Measurements from ENCODE around the gene CCN5.

The CCN5 gene

GRCh38 chr20:44739942-44740341, 24.8 kb downstream of the CCN5 start:
- DNase-seq = no peak

DNA sequence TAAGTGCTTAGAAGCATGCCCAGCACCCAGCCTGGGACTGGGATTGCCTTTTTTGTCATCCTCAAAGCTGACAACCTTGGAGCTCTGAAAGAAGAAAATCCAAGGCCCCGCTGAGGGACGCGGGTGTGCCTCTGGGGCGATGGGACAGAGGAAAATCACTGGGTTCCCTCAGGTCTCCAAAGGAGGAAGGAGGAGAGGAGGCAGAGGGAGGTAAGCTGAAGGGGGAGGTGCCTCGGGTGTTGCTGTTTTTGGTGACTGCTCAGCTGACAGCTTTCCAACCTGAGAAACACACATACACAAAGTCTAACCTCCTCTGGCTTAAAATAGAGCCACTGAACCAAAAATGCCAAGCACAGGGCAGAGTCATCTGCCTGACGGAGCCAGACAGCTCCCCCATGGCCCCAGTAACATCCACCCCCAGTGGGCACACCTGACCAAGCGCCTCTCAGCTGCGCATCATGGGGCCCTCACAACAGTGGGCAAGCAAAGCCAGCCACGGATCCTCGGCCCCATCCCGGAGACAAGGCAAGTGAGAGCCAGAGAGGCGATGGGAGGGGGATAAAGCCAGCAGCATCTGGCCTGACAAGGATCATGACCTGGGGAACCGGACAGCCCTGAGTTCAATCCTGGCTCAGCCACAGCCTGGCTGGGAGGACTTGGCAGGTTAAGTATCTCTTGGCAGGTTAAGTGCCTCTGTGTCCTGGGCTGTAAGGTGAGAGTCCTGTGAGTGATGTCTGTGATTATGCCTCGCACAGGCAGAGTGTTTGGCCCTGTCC, 27.3 kb downstream of the CCN5 start:
- no peak for DNase-seq

GRCh38 chr20:44743080-44743701, 28.0 kb downstream of the CCN5 start:
- DNase-seq = no peak

GRCh38 chr20:44743916-44744655, 28.9 kb downstream of the CCN5 start:
- no peak for DNase-seq

GRCh38 chr20:44745122-44745597, 30.0 kb downstream of the CCN5 start:
- no peak for DNase-seq

DNA sequence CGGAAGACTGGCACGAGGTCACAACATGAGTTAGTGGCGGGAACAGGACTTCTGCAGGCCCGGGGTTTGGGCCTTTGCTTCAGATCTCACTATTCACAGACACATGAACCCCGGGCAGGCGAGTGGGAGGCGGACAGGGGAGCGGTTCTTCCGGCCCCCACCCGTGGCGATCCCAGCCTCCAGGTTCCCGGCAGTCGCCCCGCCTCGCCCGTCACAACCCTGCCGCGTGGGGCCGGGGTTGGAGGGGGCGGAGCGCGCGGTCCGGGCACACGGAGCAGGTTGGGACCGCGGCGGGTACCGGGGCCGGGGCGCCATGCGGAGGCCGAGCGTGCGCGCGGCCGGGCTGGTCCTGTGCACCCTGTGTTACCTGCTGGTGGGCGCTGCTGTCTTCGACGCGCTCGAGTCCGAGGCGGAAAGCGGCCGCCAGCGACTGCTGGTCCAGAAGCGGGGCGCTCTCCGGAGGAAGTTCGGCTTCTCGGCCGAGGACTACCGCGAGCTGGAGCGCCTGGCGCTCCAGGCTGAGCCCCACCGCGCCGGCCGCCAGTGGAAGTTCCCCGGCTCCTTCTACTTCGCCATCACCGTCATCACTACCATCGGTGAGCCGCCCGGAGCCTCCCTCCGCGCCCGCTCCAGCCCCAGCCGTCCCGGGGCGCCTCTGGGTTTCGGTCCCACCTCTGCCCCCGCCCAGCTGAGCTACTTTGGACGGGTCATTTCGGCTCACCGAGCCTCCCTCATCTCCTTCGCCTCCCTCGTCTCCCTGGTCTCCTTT, 30.6 kb downstream of the CCN5 start, which contains the start of gene KCNK15:
Gene KCNK15 (plus strand): TSS at position 268 of the 769 bp plus-strand sequence. CDS start 46 bp downstream, at position 314.
- DNase-seq = peak; percentile 41

DNA sequence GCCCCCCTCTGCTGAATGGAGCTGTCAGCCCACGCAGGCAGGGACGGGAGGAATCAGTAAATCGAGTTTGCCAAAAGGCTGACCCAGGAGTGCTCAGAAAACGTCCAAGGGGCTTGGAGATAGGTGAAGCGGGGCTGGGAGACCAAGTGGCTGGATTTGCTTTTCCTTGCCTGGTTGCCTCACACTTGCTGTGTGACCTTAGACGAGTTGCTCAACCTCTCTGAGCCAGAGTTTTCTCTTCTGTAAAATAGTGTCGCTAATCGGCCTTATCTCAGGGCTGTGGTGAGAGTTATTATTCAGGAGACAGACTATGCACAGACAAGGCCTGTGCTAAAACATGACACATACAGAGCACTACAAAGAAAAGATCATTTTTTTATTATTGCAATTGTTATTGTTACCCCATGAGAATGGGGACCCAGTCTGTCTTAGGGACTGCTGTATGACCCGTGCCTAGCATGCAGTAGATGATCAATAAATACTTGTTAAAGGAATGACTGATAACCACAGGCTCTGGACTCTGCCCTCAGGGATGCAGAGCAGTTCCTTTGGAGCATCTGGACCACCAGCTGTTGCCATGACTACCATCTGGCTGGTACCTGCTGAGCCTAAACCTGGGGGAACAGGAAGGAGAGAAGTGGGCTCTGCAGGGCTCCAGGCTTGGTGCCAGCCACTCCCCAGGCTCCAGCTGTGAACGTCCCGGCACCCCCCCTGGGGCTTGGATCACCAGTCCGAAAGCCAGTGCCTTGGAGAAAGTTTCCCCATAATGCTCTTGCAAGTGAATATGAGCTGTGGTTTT, 31.4 kb downstream of the CCN5 start:
- no peak for DNase-seq

GRCh38 chr20:44747166-44748004, 32.2 kb downstream of the CCN5 start:
- DNase-seq = peak; percentile 59

DNA sequence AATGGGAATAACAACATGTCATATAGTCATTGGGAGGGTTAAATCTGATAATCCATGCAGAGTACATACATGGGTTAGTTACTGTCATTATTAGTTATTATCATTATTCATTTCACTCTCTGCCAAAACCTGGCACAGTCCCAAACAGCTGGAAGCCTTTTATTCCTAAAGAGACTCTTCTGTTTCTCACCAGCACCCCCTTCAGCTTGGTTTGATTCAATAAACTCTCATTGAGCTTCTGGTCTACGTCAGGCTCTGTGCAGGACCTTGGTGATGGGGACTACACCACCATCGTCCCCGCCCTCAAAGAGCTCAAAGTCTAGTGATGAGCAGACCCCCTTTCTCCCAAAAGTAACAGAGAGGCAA, 32.8 kb downstream of the CCN5 start:
- DNase-seq = no peak

GRCh38 chr20:44750081-44750805, 35.1 kb downstream of the CCN5 start:
- DNase-seq = no peak

DNA sequence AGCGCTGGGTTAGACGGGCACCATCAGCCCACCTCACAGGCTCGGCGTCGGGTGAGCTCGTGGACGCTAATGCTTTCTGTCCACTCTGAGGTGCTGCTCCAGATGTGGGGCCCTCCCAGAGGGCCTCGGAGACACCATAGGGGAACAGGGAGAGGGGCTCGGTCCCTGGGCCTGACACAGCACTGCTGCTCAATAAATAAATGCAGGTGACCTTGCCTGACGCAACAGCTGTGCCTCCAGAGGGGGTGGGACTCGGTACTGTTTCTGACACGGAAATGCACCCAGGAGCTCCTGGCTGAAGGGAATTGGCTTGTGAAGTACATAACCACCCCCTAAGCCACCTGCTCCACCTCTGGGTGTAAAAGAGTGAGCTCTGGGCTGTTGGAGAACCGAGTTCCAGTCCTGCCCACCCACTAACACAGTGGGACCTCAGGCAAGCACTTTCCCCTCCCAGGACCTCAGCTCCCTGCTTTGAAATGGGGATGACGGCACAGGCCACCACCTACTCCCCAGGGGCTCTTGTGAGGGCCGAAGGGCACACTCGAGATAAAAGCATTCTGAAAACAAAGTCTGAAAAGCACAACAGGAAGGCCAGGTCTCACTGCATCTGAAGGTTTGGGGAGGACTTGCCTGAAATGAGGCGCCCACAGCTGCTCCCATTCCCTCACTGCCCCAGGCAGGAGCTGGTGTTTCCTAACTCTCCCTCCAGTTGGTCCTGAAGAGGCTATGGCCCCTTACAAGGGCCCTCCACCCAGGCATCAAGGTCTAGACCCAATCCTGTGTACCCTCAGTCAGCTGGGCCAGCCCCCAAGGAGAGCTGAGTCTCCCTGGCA, 37.1 kb downstream of the CCN5 start:
- no peak for DNase-seq

DNA sequence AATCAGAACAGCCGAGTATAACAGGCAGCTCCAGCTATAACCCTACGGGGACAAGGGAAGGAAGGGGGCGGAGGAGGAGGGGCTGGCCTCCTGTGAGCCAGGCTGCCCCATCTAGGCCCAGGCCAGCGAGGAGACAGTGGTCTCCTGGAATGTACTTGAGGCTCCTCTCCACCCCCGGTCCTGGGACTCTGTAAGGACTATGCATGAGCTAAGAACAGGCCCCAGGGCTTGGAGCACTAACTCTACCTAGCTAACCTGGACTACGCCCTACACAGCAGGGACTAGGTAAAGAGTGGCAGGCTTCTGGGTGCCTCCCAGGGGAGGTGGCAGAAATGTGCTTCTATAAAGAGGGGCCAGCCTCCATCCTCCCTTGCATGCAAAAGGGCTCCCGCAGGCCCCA, 39.4 kb downstream of the CCN5 start:
- no peak for DNase-seq

DNA sequence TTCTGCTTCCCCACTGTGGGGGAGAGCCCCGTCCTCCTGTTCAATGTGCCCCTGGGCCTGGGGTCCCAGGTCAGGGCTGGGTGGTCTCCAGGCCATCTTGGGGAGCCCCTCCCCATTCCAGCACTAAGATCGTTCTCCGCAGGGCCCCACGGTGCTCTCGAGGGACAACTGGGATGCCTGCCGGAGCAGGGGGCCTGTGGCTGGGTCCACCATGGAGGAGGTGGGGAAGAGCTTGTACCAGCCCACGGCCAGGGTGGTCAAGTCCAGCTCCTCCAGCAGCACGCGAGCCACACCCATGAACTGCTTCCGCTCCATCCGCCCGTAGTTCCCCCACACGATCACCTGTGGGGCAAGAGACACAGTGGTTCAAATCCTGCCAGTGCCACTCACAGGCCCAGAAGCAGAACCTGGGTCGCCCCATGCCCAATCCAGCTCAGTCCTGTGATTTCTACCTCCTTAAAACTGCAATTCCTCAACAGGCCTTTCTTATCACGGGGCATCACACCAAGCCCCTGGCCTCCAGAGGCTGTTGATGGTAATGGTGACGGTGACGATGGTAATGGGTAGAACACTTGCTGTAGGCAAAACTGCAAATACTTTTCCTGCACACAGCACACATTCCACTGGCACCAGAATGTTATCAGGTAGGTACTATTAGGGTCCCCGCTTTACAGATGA, 41.0 kb downstream of the CCN5 start:
- no peak for DNase-seq

GRCh38 chr20:44756956-44757355, 41.8 kb downstream of the CCN5 start:
- no peak for DNase-seq

DNA sequence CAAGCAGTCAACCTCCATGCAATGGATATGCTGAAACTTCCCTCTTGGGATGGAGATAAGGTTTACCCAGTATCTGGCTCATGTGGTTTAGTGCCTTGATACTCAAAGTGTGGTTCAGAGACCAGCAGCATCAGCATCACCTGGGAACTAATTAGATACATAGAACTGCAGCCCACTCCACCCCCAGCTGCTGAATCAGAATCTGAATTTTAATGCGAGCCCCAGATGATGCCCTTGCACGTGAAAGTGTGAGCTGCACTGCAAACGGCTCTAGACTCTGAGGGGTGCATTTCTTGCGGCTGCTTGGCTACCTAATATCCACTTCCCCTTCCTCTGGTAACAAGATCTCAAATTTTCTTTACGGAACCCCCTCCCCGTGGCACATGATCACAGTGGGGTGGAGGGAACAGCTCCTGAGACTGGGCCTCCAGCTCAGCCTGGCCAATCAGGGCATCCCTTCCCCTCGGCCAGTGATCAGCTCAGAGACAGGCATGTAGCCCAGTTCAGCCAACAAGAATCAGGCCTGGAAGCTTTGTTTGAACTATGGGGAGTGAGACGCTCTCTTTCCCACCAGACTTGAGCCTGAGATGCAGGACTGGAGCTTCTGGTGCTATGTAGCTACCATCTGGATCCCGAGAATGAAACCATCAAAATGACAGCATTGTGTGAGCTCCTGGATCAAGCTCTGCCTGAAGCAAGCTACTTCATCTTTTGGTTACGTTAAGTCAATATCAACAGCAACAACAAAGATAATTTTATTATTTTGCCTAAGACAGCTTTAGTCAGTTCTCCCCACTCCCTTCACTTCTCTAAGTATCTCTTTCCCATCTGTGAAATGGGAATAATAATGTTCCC, 43.3 kb downstream of the CCN5 start:
- no peak for DNase-seq

GRCh38 chr20:44759595-44759994, 44.4 kb downstream of the CCN5 start:
- no peak for DNase-seq

- DNase-seq = no peak
These were observed 46.3 kb downstream of the CCN5 start for GRCh38 chr20:44761423-44761822.

Data from activated T-cell treated with anti-CD3 and anti-CD28 coated beads, Interleukin-2, amount 50 U/mL, for 1 hour (primary cell).